Thoracic aorta (tissue), 2 donors: ENCODE measurements around the gene LAMB2. TPM values are rescaled to one million over a fixed set of nuclear protein-coding genes. Genes with fewer than 3 reads are reported as not detected.
A peak's percentile ranks its signal among the peaks of the same experiment; 100 is the strongest.

Source experiments
- ATAC-seq: fragments of 150-250 bp; one replicate; pipeline ENCODE4 v1.8.0; 2017; ENCODE audit warnings: low read depth; ENCODE audit not compliant: insufficient number of reproducible peaks, low FRiP score
- DNase-seq: peaks from one replicate; pipeline ENCODE4 v3.0.0-alpha.2; 2020; ENCODE audit warnings: low spot score
- H3K27ac ChIP-seq, 2 donors: fragments of 200-600 bp; sonication (generic); 1 replicate in 1 of 2; 2 replicates in 1 of 2; pipeline ENCODE4 v1.5.1; 2016; ENCODE audit warnings: mild to moderate bottlenecking in 2 of 2, moderate library complexity in 2 of 2
- H3K27me3 ChIP-seq: fragments of 200-600 bp; sonication (generic); replicated peaks from 2 replicates; pipeline ENCODE4 v1.6.0; 2016; ENCODE audit warnings: mild to moderate bottlenecking; ENCODE audit not compliant: insufficient read depth
- H3K36me3 ChIP-seq: fragments of 200-600 bp; sonication (generic); one replicate; pipeline ENCODE4 v1.5.1; 2016
- H3K4me1 ChIP-seq, 2 donors: fragments of 200-600 bp; sonication (generic); 1 replicate in 1 of 2; 2 replicates in 1 of 2; pipeline versions ENCODE4 v1.5.1 to v1.6.0; 2016; ENCODE audit warnings: low read depth in 2 of 2, mild to moderate bottlenecking in 1 of 2; ENCODE audit not compliant: control insufficient read depth in 1 of 2
- H3K4me3 ChIP-seq: fragments of 200-600 bp; sonication (generic); 2 replicates; pipeline ENCODE4 v1.5.1; 2016; ENCODE audit warnings: mild to moderate bottlenecking
- H3K9me3 ChIP-seq: fragments of 200-600 bp; sonication (generic); 2 replicates; pipeline ENCODE4 v1.5.1; 2016
- total RNA-seq, 2 donors: library from RNA; depleted of rRNA; stranded (reverse); fragments of >200 nt; gene quantifications; one replicate each; pipeline versions ENCODE4 v1.1.0 to v1.2.3, GENCODE V29; 2016
- TF ChIP-seq, protein P1 (sequence below): fragments of 200-600 bp; sonication (generic); IDR thresholded peaks from one replicate; pipeline ENCODE4 v1.5.1; 2019; ENCODE audit warnings: antibody characterized with exemption

LAMB2 gene
- total RNA-seq, 2 donors from 2014 or later = 764 to 806 TPM

DNA sequence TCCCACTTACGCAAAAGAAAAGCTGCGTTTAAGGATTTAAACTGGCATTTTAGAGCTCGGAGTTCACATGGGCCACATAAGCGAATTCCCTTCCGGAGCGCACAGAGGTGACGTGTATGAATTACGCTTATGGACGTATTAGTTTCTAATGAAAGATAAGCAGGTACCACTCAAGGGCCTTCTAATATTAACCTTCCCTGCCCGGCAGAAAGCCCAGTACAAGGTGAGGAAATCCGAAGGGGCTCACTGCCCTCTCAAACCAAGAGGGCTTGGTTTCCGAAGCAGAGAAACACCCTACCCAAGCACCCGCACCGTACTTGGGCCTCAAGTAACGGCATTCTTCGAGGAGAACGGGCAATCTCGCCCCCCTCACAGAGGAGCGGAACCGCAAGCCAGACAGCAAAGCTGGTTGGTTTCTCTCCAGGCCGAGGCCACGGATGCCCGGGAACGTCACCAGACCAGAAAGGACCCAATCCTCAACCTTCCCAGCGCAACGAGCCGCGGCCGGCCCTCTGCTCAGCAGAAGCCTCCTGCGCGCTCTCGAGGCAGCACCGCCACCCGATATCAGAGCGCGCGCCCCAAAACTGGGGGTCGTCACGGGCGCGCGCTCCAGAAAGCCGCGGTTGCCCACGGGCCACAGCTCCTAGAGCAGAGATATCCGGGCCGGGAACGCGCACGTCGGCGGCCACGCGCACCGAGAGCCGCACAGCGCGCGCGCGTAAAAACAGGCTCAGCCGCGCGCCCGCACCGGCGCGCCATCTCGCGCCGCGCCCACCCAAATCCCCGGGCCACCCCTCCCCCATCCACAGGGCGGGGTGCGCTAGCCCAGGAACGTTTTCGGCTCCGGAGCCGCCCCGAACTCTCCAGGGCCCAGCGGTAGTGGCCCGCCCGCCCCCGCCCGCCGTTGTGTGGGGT lies 39.7 kb downstream of the LAMB2 start:
- H3K27ac ChIP-seq = peak overlapping the region; percentile 93 to 97
- ATAC-seq (peak; percentile 18), DNase-seq (no peak)
- peak overlapping the region; percentile 94 for H3K4me3 ChIP-seq
- peaks cover 5% of the 10 kb centered on the region for H3K36me3 ChIP-seq
- TF ChIP-seq, protein P1, sequence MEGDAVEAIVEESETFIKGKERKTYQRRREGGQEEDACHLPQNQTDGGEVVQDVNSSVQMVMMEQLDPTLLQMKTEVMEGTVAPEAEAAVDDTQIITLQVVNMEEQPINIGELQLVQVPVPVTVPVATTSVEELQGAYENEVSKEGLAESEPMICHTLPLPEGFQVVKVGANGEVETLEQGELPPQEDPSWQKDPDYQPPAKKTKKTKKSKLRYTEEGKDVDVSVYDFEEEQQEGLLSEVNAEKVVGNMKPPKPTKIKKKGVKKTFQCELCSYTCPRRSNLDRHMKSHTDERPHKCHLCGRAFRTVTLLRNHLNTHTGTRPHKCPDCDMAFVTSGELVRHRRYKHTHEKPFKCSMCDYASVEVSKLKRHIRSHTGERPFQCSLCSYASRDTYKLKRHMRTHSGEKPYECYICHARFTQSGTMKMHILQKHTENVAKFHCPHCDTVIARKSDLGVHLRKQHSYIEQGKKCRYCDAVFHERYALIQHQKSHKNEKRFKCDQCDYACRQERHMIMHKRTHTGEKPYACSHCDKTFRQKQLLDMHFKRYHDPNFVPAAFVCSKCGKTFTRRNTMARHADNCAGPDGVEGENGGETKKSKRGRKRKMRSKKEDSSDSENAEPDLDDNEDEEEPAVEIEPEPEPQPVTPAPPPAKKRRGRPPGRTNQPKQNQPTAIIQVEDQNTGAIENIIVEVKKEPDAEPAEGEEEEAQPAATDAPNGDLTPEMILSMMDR = no peak
- H3K9me3 ChIP-seq = no peaks in the 10 kb centered on the region
- peaks cover 30 to 48% of the 10 kb centered on the region in 2 donors for H3K4me1 ChIP-seq
- H3K27me3 ChIP-seq = no peaks in the 10 kb centered on the region

DNA sequence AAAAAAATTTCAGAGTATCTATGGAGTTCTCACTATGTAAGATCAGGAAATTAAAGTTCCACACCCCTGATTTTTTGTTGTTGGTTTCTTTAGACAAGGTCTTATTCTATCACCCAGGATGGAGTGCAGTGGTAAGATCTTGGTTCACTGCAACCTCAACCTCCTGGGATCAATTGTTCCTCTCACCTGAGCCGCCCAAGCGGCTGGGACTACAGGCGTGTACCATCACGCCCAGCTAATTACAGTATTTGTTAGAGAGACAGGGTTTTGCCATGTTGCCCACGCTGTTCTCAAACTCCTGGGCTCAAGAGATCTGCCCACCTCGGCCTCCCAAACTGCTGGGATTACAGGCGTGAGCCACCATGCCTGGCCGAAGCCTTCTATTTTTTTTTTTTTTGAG lies 51.4 kb downstream of the LAMB2 start:
- Histone ChIP-seq H3K9me3 (no peaks in the 10 kb centered on the region), H3K27ac (no peak overlapping the region), H3K4me1 (peaks cover 0 to 4% of the 10 kb centered on the region in 2 donors), H3K4me3 (no peak overlapping the region), H3K36me3 (peaks cover 10% of the 10 kb centered on the region), H3K27me3 (no peaks in the 10 kb centered on the region)
- TF ChIP-seq, protein P1 = no peak
- DNase-seq = no peak
- ATAC-seq = no peak

DNA sequence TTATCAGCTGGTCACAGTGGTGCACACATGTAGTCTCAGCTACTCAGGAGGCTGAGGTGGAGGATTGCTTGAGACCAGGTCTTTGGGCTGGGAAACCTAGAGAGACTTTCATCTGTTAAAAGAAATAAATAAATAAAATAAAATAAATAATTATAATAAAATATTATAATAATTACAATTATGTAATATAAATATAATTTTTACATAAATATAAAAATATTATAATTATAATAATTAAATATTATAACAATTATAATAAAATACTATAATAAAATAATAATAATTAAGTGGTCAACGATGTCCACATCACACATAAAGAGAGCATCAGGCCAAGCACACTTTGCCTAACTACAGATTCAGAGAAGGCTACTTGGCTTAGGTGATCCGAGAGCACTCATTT lies 53.6 kb downstream of the LAMB2 start:
- ATAC-seq (no peak), DNase-seq (no peak)
- TF ChIP-seq, protein P1 = no peak
- no peaks in the 10 kb centered on the region for H3K9me3 ChIP-seq
- H3K36me3 ChIP-seq = peaks cover 27% of the 10 kb centered on the region
- no peak overlapping the region for H3K27ac ChIP-seq
- H3K27me3 ChIP-seq = no peaks in the 10 kb centered on the region
- H3K4me1 ChIP-seq = peaks cover 0 to 4% of the 10 kb centered on the region in 2 donors
- no peak overlapping the region for H3K4me3 ChIP-seq

DNA sequence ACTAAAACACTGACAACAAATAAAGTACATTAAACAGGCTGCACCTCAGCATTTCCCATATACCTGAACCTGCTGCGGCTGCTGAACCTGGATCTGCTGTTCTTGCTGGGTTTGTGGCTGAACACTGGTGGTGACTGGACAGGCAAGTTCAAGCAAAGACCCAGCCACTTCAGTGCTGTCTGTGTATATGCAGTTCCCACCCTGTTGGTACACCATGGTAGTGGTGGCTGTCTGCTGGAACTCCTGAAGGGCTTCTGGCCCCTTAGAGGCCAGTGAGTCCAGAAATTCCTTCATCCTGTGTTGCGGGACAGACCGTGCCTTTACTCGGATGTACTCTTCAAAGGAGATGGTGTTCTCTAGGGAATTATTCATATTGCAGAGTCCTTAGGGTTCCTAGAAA lies 56.2 kb downstream of the LAMB2 start:
- Histone ChIP-seq H3K27me3 (no peaks in the 10 kb centered on the region), H3K9me3 (no peaks in the 10 kb centered on the region), H3K4me3 (no peak overlapping the region), H3K4me1 (peaks cover 0 to 4% of the 10 kb centered on the region in 2 donors), H3K27ac (no peak overlapping the region), H3K36me3 (peaks cover 45% of the 10 kb centered on the region)
- no peak for DNase-seq
- TF ChIP-seq, protein P1 = no peak
- ATAC-seq = no peak

DNA sequence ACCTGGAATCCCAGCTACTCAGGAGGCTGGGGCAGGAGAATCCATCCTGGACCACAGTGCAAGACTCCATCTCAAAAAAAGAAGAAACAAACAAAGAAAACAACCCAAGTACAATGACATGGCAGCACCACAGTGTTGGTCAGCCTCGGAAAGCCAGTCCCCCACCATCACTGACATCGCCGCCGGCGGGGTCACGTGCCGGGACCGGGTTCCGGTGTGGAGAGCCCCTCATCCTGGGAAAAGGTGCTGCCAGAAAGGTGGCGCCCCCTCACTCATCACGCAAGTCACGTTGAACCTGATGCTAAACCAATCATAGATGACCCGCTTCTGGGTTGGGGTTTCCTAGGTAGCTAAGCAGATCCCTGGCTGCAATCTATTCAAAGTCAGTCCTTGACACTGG lies 56.7 kb downstream of the LAMB2 start:
- Histone ChIP-seq H3K27ac (no peak overlapping the region), H3K4me1 (peaks cover 0 to 4% of the 10 kb centered on the region in 2 donors), H3K4me3 (no peak overlapping the region), H3K36me3 (peaks cover 49% of the 10 kb centered on the region), H3K27me3 (no peaks in the 10 kb centered on the region), H3K9me3 (no peaks in the 10 kb centered on the region)
- TF ChIP-seq, protein P1 = no peak
- no peak for ATAC-seq
- no peak for DNase-seq

Other genes starting within 250 kb of the LAMB2 start
- 10 to 100 TPM; 12.3 to 27.1 TPM for gene SLC25A20, start 234.2 kb downstream of the LAMB2 start, total RNA-seq
- gene ARIH2, start 214.2 kb downstream of the LAMB2 start, total RNA-seq = 100 to 1,000 TPM in 1 of 2 donors, 10 to 100 TPM in 1; 90.4 to 162 TPM
- gene P4HTM, start 142.8 kb downstream of the LAMB2 start, total RNA-seq = 10 to 100 TPM; 57.6 to 75.1 TPM
- gene WDR6, start 125.7 kb downstream of the LAMB2 start, total RNA-seq = 100 to 1,000 TPM in 1 of 2 donors, 10 to 100 TPM in 1; 89.9 to 121 TPM
- gene DALRD3, start 114.5 kb downstream of the LAMB2 start, total RNA-seq = 10 to 100 TPM; 16.8 to 36.8 TPM
- gene NDUFAF3, start 110.9 kb downstream of the LAMB2 start, total RNA-seq = 100 to 1,000 TPM in 1 of 2 donors, 10 to 100 TPM in 1; 65.7 to 164 TPM
- gene IMPDH2, start 103.7 kb downstream of the LAMB2 start, total RNA-seq = 10 to 100 TPM; 56.0 to 96.2 TPM
- 100 to 1,000 TPM in 1 of 2 donors, 10 to 100 TPM in 1; 83.7 to 110 TPM for gene QRICH1, start 39.0 kb downstream of the LAMB2 start, total RNA-seq
- gene QARS1, start 28.3 kb downstream of the LAMB2 start, total RNA-seq = 100 to 1,000 TPM; 143 to 179 TPM
- gene USP19, start 12.2 kb downstream of the LAMB2 start, total RNA-seq = 10 to 100 TPM; 56.3 to 62.5 TPM
- gene CCDC71, start 33.3 kb upstream of the LAMB2 start, total RNA-seq = 10 to 100 TPM; 28.8 to 28.9 TPM
- 10 to 100 TPM; 22.4 to 29.8 TPM for gene KLHDC8B, start 38.5 kb upstream of the LAMB2 start, total RNA-seq
- 10 to 100 TPM in 1 of 2 donors, 1 to 10 TPM in 1; 5.4 to 15.0 TPM for gene C3orf62, start 144.2 kb upstream of the LAMB2 start, total RNA-seq
- 10 to 100 TPM; 41.2 to 74.1 TPM for gene USP4, start 207.0 kb upstream of the LAMB2 start, total RNA-seq
- gene GPX1, start 225.3 kb upstream of the LAMB2 start, total RNA-seq = 100 to 1,000 TPM; 187 to 319 TPM